ENCODE data around the gene ZSCAN29.

ZSCAN29 gene

GRCh38 chr15:43370975-43371974, at the start of gene ZSCAN29, which contains the start of gene TUBGCP4:
Gene ZSCAN29, minus strand, starts transcription at chr15:43371043. Its CDS starts 1,130 bp downstream, at chr15:43369913.
Gene TUBGCP4, plus strand, starts transcription at chr15:43371101. Its CDS starts 254 bp downstream, at chr15:43371355.
- H3K4me3 ChIP-seq (ENCODE audit: low read depth, low read length): peak within 1 kb of the TSS; percentile 91
- TF ChIP-seq CTCF (IDR thresholded peaks at IDR 0.05; ENCODE audit: borderline replicate concordance, insufficient read depth, low read depth, low read length): peak; percentile 61

GRCh38 chr15:43420435-43420834, 49.6 kb upstream of the ZSCAN29 start:
- TF ChIP-seq CTCF (IDR thresholded peaks at IDR 0.05; ENCODE audit: borderline replicate concordance, insufficient read depth, low read depth, low read length): no peak
- no peak overlapping the region for H3K4me3 ChIP-seq (ENCODE audit: low read depth, low read length)

- H3K4me3 ChIP-seq (ENCODE audit: low read depth, low read length): no peak overlapping the region
- TF ChIP-seq CTCF (IDR thresholded peaks at IDR 0.05; ENCODE audit: borderline replicate concordance, insufficient read depth, low read depth, low read length): no peak
These were observed 43.4 kb upstream of the ZSCAN29 start for GRCh38 chr15:43414196-43414595.

- no peak for TF ChIP-seq CTCF (IDR thresholded peaks at IDR 0.05; ENCODE audit: borderline replicate concordance, insufficient read depth, low read depth, low read length)
- no peak overlapping the region for H3K4me3 ChIP-seq (ENCODE audit: low read depth, low read length)
These were observed 41.3 kb upstream of the ZSCAN29 start for GRCh38 chr15:43412096-43412495.

- H3K4me3 ChIP-seq (ENCODE audit: low read depth, low read length): no peak overlapping the region
- TF ChIP-seq CTCF (IDR thresholded peaks at IDR 0.05; ENCODE audit: borderline replicate concordance, insufficient read depth, low read depth, low read length): no peak
These were observed 39.9 kb upstream of the ZSCAN29 start for GRCh38 chr15:43410572-43411214.

- H3K4me3 ChIP-seq (ENCODE audit: low read depth, low read length): no peak overlapping the region
- TF ChIP-seq CTCF (IDR thresholded peaks at IDR 0.05; ENCODE audit: borderline replicate concordance, insufficient read depth, low read depth, low read length): no peak
These were observed 37.9 kb upstream of the ZSCAN29 start for GRCh38 chr15:43408789-43409188.
